Measurements from ENCODE around the gene CPEB2.

GRCh38 chr4:15037923-15038541, 35.8 kb downstream of the CPEB2 start:
- TF ChIP-seq CTCF (conservative IDR thresholded peaks at IDR 0.05) (no peak), ZFX (IDR thresholded peaks at IDR 0.05) (no peak)

Data from C4-2B (cell line).